Measurements from ENCODE around the gene GLIS1. TPM values are rescaled to one million over a fixed set of nuclear protein-coding genes. Genes with fewer than 3 reads are reported as not detected.

The GLIS1 gene
- total and polyA plus RNA-seq, 2 of the 8 experiments (the other 6 are each of a cell fraction or from before 2014, with no cell fraction given), result 0.15 to 0.22 TPM

- TF ChIP-seq, protein P1, sequence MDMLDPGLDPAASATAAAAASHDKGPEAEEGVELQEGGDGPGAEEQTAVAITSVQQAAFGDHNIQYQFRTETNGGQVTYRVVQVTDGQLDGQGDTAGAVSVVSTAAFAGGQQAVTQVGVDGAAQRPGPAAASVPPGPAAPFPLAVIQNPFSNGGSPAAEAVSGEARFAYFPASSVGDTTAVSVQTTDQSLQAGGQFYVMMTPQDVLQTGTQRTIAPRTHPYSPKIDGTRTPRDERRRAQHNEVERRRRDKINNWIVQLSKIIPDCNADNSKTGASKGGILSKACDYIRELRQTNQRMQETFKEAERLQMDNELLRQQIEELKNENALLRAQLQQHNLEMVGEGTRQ (IDR thresholded peaks at IDR 0.05; ENCODE audit: low read length), result no peak
- TF ChIP-seq, protein P2, sequence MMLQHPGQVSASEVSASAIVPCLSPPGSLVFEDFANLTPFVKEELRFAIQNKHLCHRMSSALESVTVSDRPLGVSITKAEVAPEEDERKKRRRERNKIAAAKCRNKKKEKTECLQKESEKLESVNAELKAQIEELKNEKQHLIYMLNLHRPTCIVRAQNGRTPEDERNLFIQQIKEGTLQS (IDR thresholded peaks at IDR 0.05; ENCODE audit: insufficient read depth, low read depth, low read length), result no peak
- TF ChIP-seq PHF8 (conservative IDR thresholded peaks at IDR 0.05; ENCODE audit: low read depth, low read length) (no peak), KDM4A (IDR thresholded peaks at IDR 0.05; ENCODE audit: low read depth, low read length, severe bottlenecking) (no peak), RNF2 (IDR thresholded peaks at IDR 0.05; ENCODE audit: borderline replicate concordance, low read depth, low read length, missing control alignments, poor library complexity, severe bottlenecking) (no peak), TAF1 (IDR thresholded peaks at IDR 0.05; ENCODE audit: low read depth, low read length) (no peak), CHD1 (IDR thresholded peaks at IDR 0.05; ENCODE audit: low read depth, low read length) (no peak), EP300 (IDR thresholded peaks at IDR 0.05; ENCODE audit: borderline replicate concordance in 1 of 2, low read depth in 2 of 2, low read length in 2 of 2) (no peak)
Measured at GRCh38 chr1:53730224-53730865, 8.6 kb downstream of the GLIS1 start (continued).

Measured in H1 (cell line).